IgD-negative memory B cell (primary cell): ENCODE measurements around the gene CSRNP3. TPM values are rescaled to one million over a fixed set of nuclear protein-coding genes. Genes with fewer than 3 reads are reported as not detected.

ENCODE experiments used
- H3K27ac Mint-ChIP-seq, 3 donors: one replicate each; pipeline ENCODE4 v1.8.0; 2020 to 2022; ENCODE audit warnings: mild to moderate bottlenecking in 3 of 3, mixed read lengths in 3 of 3, moderate library complexity in 1 of 3
- H3K27me3 Mint-ChIP-seq: one replicate; pipeline ENCODE4 v1.8.0; 2021; ENCODE audit warnings: mixed read lengths
- H3K36me3 Mint-ChIP-seq: one replicate; pipeline ENCODE4 v1.8.0; 2020; ENCODE audit warnings: mild to moderate bottlenecking, mixed read lengths
- H3K4me1 Mint-ChIP-seq, 3 donors: one replicate each; pipeline ENCODE4 v1.8.0; 2020 to 2022; ENCODE audit warnings: mixed read lengths in 3 of 3, mild to moderate bottlenecking in 1 of 3
- H3K4me3 Mint-ChIP-seq, 4 donors: one replicate each; pipeline ENCODE4 v1.8.0; 2020 to 2022; ENCODE audit warnings: mild to moderate bottlenecking in 4 of 4, mixed read lengths in 4 of 4, moderate library complexity in 3 of 4
- H3K9me3 Mint-ChIP-seq, 3 donors: one replicate each; pipeline ENCODE4 v1.8.0; 2020 to 2021; ENCODE audit warnings: mixed read lengths in 3 of 3, mild to moderate bottlenecking in 1 of 3
- polyA plus RNA-seq: library from polyadenylated mRNA; unstranded; fragments of 300-500 nt; fragmentation: Illumina TruSeq; gene quantifications from one replicate; pipeline ENCODE4 v1.2.3, GENCODE V29; 2021

The CSRNP3 gene
- polyA plus RNA-seq, 1 donor from 2014 or later = not detected

GRCh38 chr2:165617741-165618481 lies 148.4 kb downstream of the CSRNP3 start:
- Mint-ChIP-seq H3K36me3 (peaks cover 6% of the 10 kb centered on the region), H3K4me3 (no peak overlapping the region), H3K4me1 (peaks cover 0 to 5% (median 0%) of the 10 kb centered on the region in 3 donors), H3K27ac (no peak overlapping the region), H3K27me3 (peaks cover 1% of the 10 kb centered on the region), H3K9me3 (peaks cover 1 to 17% (median 2%) of the 10 kb centered on the region in 3 donors)

- Mint-ChIP-seq H3K27me3 (peaks cover 1% of the 10 kb centered on the region), H3K4me3 (no peak overlapping the region), H3K36me3 (peaks cover 6% of the 10 kb centered on the region), H3K9me3 (peaks cover 1 to 17% (median 3%) of the 10 kb centered on the region in 3 donors), H3K27ac (no peak overlapping the region), H3K4me1 (no peaks in the 10 kb centered on the region)
Observed at GRCh38 chr2:165618806-165619205, 149.3 kb downstream of the CSRNP3 start.

- Mint-ChIP-seq H3K27me3 (peaks cover 1% of the 10 kb centered on the region), H3K4me3 (no peak overlapping the region), H3K9me3 (peaks cover under 1 to 15% (median 4%) of the 10 kb centered on the region in 3 donors), H3K36me3 (no peaks in the 10 kb centered on the region), H3K4me1 (no peaks in the 10 kb centered on the region), H3K27ac (no peak overlapping the region)
Observed at GRCh38 chr2:165621086-165621560, 151.6 kb downstream of the CSRNP3 start.

GRCh38 chr2:165623161-165623560 lies 153.7 kb downstream of the CSRNP3 start:
- peaks cover 1% of the 10 kb centered on the region for H3K27me3 Mint-ChIP-seq
- H3K9me3 Mint-ChIP-seq = peaks cover 0 to 3% (median 2%) of the 10 kb centered on the region in 3 donors
- no peak overlapping the region for H3K4me3 Mint-ChIP-seq
- H3K36me3 Mint-ChIP-seq = no peaks in the 10 kb centered on the region
- no peak overlapping the region for H3K27ac Mint-ChIP-seq
- no peaks in the 10 kb centered on the region for H3K4me1 Mint-ChIP-seq

GRCh38 chr2:165623783-165624469 lies 154.4 kb downstream of the CSRNP3 start:
- peaks cover 1% of the 10 kb centered on the region for H3K27me3 Mint-ChIP-seq
- H3K9me3 Mint-ChIP-seq = peaks cover 0 to 2% (median 0%) of the 10 kb centered on the region in 3 donors
- no peaks in the 10 kb centered on the region for H3K4me1 Mint-ChIP-seq
- H3K36me3 Mint-ChIP-seq = no peaks in the 10 kb centered on the region
- H3K4me3 Mint-ChIP-seq = no peak overlapping the region
- peak overlapping the region in 1 of 3 donors; percentile 10 for H3K27ac Mint-ChIP-seq

- H3K4me1 Mint-ChIP-seq = no peaks in the 10 kb centered on the region
- no peak overlapping the region for H3K4me3 Mint-ChIP-seq
- peaks cover 1% of the 10 kb centered on the region for H3K27me3 Mint-ChIP-seq
- H3K9me3 Mint-ChIP-seq = peaks cover 0 to 2% (median 0%) of the 10 kb centered on the region in 3 donors
- no peaks in the 10 kb centered on the region for H3K36me3 Mint-ChIP-seq
- peak overlapping the region in 1 of 3 donors; percentile 10 for H3K27ac Mint-ChIP-seq
Observed at GRCh38 chr2:165624470-165624800, 154.9 kb downstream of the CSRNP3 start.

GRCh38 chr2:165627470-165627869 lies 158.0 kb downstream of the CSRNP3 start:
- Mint-ChIP-seq H3K27me3 (no peaks in the 10 kb centered on the region), H3K9me3 (peaks cover 0 to 2% (median 0%) of the 10 kb centered on the region in 3 donors), H3K4me1 (no peaks in the 10 kb centered on the region), H3K27ac (no peak overlapping the region), H3K4me3 (no peak overlapping the region), H3K36me3 (peaks cover 1% of the 10 kb centered on the region)

GRCh38 chr2:165629776-165630175 lies 160.3 kb downstream of the CSRNP3 start:
- peaks cover 1% of the 10 kb centered on the region for H3K36me3 Mint-ChIP-seq
- H3K9me3 Mint-ChIP-seq = no peaks in the 10 kb centered on the region
- H3K27ac Mint-ChIP-seq = no peak overlapping the region
- no peaks in the 10 kb centered on the region for H3K27me3 Mint-ChIP-seq
- no peak overlapping the region for H3K4me3 Mint-ChIP-seq
- H3K4me1 Mint-ChIP-seq = no peaks in the 10 kb centered on the region

GRCh38 chr2:165630236-165630635 lies 160.7 kb downstream of the CSRNP3 start:
- no peaks in the 10 kb centered on the region for H3K4me1 Mint-ChIP-seq
- peak overlapping the region in 1 of 3 donors; percentile 45 for H3K27ac Mint-ChIP-seq
- no peaks in the 10 kb centered on the region for H3K9me3 Mint-ChIP-seq
- no peaks in the 10 kb centered on the region for H3K27me3 Mint-ChIP-seq
- H3K4me3 Mint-ChIP-seq = no peak overlapping the region
- H3K36me3 Mint-ChIP-seq = peaks cover 1% of the 10 kb centered on the region

- H3K27ac Mint-ChIP-seq = no peak overlapping the region
- H3K27me3 Mint-ChIP-seq = no peaks in the 10 kb centered on the region
- H3K4me1 Mint-ChIP-seq = no peaks in the 10 kb centered on the region
- no peaks in the 10 kb centered on the region for H3K9me3 Mint-ChIP-seq
- H3K4me3 Mint-ChIP-seq = no peak overlapping the region
- peaks cover 1% of the 10 kb centered on the region for H3K36me3 Mint-ChIP-seq
Observed at GRCh38 chr2:165631089-165631488, 161.6 kb downstream of the CSRNP3 start.

GRCh38 chr2:165632594-165632993 lies 163.1 kb downstream of the CSRNP3 start:
- no peak overlapping the region for H3K4me3 Mint-ChIP-seq
- no peaks in the 10 kb centered on the region for H3K4me1 Mint-ChIP-seq
- H3K9me3 Mint-ChIP-seq = no peaks in the 10 kb centered on the region
- peaks cover 1% of the 10 kb centered on the region for H3K36me3 Mint-ChIP-seq
- H3K27me3 Mint-ChIP-seq = no peaks in the 10 kb centered on the region
- H3K27ac Mint-ChIP-seq = no peak overlapping the region

GRCh38 chr2:165633431-165633830 lies 163.9 kb downstream of the CSRNP3 start:
- Mint-ChIP-seq H3K27ac (no peak overlapping the region), H3K27me3 (no peaks in the 10 kb centered on the region), H3K36me3 (peaks cover 1% of the 10 kb centered on the region), H3K9me3 (no peaks in the 10 kb centered on the region), H3K4me1 (no peaks in the 10 kb centered on the region), H3K4me3 (no peak overlapping the region)

- no peaks in the 10 kb centered on the region for H3K4me1 Mint-ChIP-seq
- no peak overlapping the region for H3K4me3 Mint-ChIP-seq
- no peaks in the 10 kb centered on the region for H3K9me3 Mint-ChIP-seq
- no peaks in the 10 kb centered on the region for H3K27me3 Mint-ChIP-seq
- peaks cover 1% of the 10 kb centered on the region for H3K36me3 Mint-ChIP-seq
- H3K27ac Mint-ChIP-seq = no peak overlapping the region
Observed at GRCh38 chr2:165634282-165634681, 164.8 kb downstream of the CSRNP3 start.

- Mint-ChIP-seq H3K4me3 (no peak overlapping the region), H3K27ac (no peak overlapping the region), H3K36me3 (peaks cover 1% of the 10 kb centered on the region), H3K4me1 (no peaks in the 10 kb centered on the region), H3K9me3 (no peaks in the 10 kb centered on the region), H3K27me3 (no peaks in the 10 kb centered on the region)
Observed at GRCh38 chr2:165634855-165635254, 165.4 kb downstream of the CSRNP3 start.

- H3K4me1 Mint-ChIP-seq = no peaks in the 10 kb centered on the region
- H3K27me3 Mint-ChIP-seq = no peaks in the 10 kb centered on the region
- no peak overlapping the region for H3K4me3 Mint-ChIP-seq
- H3K27ac Mint-ChIP-seq = no peak overlapping the region
- H3K9me3 Mint-ChIP-seq = no peaks in the 10 kb centered on the region
- peaks cover 1% of the 10 kb centered on the region for H3K36me3 Mint-ChIP-seq
Observed at GRCh38 chr2:165635532-165635931, 166.0 kb downstream of the CSRNP3 start.

- H3K4me3 Mint-ChIP-seq = no peak overlapping the region
Observed at GRCh38 chr2:165636959-165637358, 167.5 kb downstream of the CSRNP3 start.

More at GRCh38 chr2:165636959-165637358, 167.5 kb downstream of the CSRNP3 start:
- Mint-ChIP-seq H3K36me3 (peaks cover 1% of the 10 kb centered on the region), H3K27ac (no peak overlapping the region), H3K27me3 (no peaks in the 10 kb centered on the region), H3K9me3 (no peaks in the 10 kb centered on the region), H3K4me1 (no peaks in the 10 kb centered on the region)
